Progenitor cell of endocrine pancreas (in vitro differentiated cells): ENCODE results near the gene HRNR. TPM values are rescaled to one million over a fixed set of nuclear protein-coding genes. Genes with fewer than 3 reads are reported as not detected.

ENCODE experiments used
- DNase-seq: peaks from one replicate; pipeline ENCODE4 v3.0.0; 2021; ENCODE audit warnings: low spot score; ENCODE audit not compliant: unreplicated experiment
- H3K27ac Mint-ChIP-seq: 2 replicates; pipeline ENCODE4 v1.8.0; 2021; ENCODE audit warnings: mild to moderate bottlenecking, moderate library complexity, mixed read lengths
- H3K27me3 Mint-ChIP-seq: 2 replicates; pipeline ENCODE4 v1.8.0; 2021; ENCODE audit warnings: mixed read lengths
- H3K36me3 Mint-ChIP-seq: 2 replicates; pipeline ENCODE4 v1.8.0; 2022; ENCODE audit warnings: mixed read lengths; ENCODE audit not compliant: insufficient read depth
- H3K4me1 Mint-ChIP-seq: 2 replicates; pipeline ENCODE4 v1.8.0; 2021; ENCODE audit warnings: low read depth, mixed read lengths
- H3K4me3 Mint-ChIP-seq: 2 replicates; pipeline ENCODE4 v1.8.0; 2021; ENCODE audit warnings: low read depth, mild to moderate bottlenecking, moderate library complexity, mixed read lengths
- H3K9me3 Mint-ChIP-seq: 2 replicates; pipeline ENCODE4 v1.8.0; 2021; ENCODE audit warnings: low read depth, mixed read lengths
- total RNA-seq: library from RNA; stranded (reverse); gene quantifications from 2 replicates; pipeline ENCODE4 v1.2.1, GENCODE V29; 2021
- TF ChIP-seq, protein P1 (sequence below): fragments of 200-600 bp; sonication (generic); IDR thresholded peaks from one replicate; pipeline ENCODE4 v1.5.0; 2021; ENCODE audit warnings: antibody characterized with exemption, mild to moderate bottlenecking; ENCODE audit not compliant: unreplicated experiment

Gene HRNR
- total RNA-seq, 1 donor from 2014 or later = not detected

DNA sequence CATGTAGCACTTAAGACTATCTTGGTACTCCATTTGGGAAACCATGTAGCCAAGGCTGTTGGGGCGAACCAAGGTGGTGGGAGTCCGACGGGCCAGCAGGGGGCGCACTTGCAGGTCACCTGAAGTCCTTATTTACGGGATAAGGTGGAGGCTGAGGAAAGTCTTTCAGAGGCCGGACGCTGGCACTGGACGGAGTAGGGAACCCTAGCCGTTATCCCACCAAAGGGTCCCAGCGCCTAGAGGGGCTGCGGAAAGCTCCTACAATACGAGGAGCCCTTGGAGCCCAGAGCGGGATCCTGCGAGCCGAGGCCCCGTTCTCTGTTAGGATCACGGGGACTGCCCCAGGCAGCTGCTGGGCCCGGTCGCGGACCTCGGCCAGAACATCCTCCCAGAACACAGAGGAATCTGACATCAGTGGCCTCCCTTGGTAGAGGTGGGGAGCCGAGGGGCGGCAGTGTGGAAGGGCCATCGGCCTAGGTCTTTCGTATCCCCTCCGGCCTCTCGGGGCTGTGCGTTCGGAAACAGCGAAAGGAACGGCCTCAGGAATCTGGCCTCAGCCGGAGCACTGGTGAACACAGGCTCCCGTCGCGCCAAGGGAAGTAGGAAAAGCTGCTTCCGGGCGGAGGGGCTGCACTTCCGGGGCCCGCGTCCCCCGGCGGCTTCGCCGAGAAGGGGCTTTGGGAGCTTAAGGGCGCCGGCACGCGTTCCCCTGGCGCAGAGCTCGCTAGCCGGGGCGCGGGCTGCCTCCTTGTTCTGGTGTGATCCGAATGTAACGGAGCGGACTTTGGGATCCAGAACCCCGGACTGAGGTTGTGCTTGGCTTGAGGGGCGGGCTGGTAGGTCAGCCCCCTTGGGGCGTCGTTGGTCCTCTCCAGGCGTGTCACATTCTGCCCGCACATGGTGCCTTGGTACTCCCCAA, 35.1 kb downstream of the HRNR start:
- Mint-ChIP-seq H3K27ac (no peak overlapping the region), H3K27me3 (peaks cover 21% of the 10 kb centered on the region), H3K4me1 (no peaks in the 10 kb centered on the region), H3K4me3 (no peak overlapping the region), H3K36me3 (no peaks in the 10 kb centered on the region), H3K9me3 (peaks cover 11% of the 10 kb centered on the region)
- TF ChIP-seq, protein P1, sequence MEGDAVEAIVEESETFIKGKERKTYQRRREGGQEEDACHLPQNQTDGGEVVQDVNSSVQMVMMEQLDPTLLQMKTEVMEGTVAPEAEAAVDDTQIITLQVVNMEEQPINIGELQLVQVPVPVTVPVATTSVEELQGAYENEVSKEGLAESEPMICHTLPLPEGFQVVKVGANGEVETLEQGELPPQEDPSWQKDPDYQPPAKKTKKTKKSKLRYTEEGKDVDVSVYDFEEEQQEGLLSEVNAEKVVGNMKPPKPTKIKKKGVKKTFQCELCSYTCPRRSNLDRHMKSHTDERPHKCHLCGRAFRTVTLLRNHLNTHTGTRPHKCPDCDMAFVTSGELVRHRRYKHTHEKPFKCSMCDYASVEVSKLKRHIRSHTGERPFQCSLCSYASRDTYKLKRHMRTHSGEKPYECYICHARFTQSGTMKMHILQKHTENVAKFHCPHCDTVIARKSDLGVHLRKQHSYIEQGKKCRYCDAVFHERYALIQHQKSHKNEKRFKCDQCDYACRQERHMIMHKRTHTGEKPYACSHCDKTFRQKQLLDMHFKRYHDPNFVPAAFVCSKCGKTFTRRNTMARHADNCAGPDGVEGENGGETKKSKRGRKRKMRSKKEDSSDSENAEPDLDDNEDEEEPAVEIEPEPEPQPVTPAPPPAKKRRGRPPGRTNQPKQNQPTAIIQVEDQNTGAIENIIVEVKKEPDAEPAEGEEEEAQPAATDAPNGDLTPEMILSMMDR = peak; percentile 29
- no peak for DNase-seq

DNA sequence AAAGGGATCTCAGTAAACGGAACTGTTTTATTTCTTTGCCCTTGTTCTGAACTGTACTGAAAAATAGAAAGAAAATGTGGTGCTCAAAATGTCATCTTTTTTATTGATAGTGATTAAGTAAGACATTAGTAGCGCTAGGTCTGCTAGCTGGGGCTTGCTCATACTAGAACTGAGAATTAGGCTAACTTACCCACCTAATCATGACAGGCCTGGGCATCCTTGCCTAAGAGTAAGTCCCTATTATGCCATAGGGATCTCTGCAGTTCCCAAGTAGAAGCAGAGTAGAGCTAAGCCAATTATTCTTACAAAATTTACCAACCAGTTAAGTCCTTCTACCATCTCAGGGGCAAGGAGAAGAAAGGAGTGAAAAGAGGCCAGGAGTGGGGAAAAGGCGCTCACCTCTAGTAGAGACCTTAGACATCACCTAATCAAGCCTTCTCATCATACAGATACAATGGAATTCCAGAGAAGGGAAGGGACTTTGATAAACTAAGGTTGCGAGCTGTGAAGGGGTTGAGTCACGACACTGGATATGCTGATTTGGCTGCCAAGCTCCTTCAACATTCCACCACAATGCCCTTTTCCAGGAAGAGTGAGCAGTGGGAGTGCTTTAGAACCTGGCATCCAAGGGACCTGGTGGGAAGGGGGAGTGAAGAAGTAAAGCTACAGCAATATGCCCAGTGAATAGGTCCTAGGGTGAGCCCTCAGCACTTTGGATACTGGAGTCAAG, 37.3 kb downstream of the HRNR start:
- Mint-ChIP-seq H3K4me3 (no peak overlapping the region), H3K4me1 (no peaks in the 10 kb centered on the region), H3K27ac (no peak overlapping the region), H3K9me3 (peaks cover 10% of the 10 kb centered on the region), H3K36me3 (no peaks in the 10 kb centered on the region), H3K27me3 (peaks cover 22% of the 10 kb centered on the region)
- TF ChIP-seq, protein P1 = no peak
- no peak for DNase-seq

DNA sequence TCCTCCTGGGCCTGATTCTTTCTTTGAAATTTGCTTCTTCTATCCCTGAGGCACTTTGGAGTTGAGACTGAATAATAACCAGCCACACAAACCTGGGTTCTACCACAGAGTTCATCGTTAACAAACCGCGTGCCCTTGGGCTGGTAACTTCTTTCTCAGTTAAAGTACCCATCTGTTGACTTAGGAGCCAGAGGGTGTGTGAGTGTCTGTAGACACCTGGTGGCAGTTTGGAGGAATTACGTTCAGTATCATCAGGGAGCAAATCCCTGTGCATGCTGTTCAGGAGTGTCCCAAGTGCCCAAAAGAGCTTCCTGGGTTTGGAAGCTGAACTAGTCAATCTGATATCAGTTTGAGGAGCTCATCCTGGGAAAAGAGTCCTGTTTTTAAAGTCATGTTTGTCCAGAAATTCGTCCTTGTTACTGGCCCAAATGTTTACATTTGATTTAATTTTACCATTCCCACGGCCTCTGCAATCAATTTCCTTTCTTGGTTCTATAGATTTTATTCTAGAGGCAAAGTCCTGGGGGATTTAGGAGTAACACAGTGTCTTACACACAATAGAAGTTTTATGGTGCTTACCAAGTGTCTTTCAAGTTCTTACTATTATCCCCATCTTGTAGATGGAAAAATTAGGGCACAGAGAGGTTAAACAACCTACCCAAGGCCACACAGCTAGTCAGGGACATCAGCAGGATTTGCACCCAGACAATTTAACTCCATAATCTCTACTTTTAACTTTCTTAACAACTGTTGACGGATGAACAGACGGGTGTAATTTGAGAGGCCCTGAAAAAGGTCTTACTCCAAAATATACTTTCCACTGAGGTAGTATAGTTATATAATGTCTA, 38.2 kb downstream of the HRNR start:
- no peak overlapping the region for H3K27ac Mint-ChIP-seq
- no peak overlapping the region for H3K4me3 Mint-ChIP-seq

DNA sequence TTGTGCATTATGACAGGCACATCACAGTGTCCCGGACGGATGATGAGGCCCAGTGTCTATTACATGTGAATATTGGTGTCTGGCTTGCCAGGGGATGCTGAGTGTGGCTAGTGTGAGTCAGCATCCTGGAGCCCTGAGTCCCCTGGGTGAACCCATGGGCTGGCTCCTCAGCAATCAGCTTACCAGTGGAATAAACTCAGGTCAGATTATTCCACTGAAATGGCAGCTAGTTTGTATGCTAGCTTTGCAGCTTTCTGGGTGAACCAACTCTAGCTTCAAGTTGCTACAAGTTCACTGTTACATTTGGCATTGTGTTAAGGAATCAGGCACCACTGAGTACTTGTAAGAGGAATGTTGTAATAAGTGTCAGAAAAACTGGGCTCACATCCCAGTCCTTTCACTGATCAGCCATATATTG, 41.0 kb downstream of the HRNR start:
- Mint-ChIP-seq H3K36me3 (no peaks in the 10 kb centered on the region), H3K9me3 (peaks cover 4% of the 10 kb centered on the region), H3K4me3 (no peak overlapping the region), H3K27me3 (peaks cover 22% of the 10 kb centered on the region), H3K27ac (no peak overlapping the region), H3K4me1 (no peaks in the 10 kb centered on the region)
- DNase-seq = no peak
- TF ChIP-seq, protein P1 = no peak

More for the DNA sequence above, 38.2 kb downstream of the HRNR start:
- TF ChIP-seq, protein P1 = peak; percentile 68
- H3K9me3 Mint-ChIP-seq = peaks cover 3% of the 10 kb centered on the region
- H3K36me3 Mint-ChIP-seq = no peaks in the 10 kb centered on the region
- DNase-seq = no peak
- peaks cover 17% of the 10 kb centered on the region for H3K27me3 Mint-ChIP-seq
- H3K4me1 Mint-ChIP-seq = no peaks in the 10 kb centered on the region

DNA sequence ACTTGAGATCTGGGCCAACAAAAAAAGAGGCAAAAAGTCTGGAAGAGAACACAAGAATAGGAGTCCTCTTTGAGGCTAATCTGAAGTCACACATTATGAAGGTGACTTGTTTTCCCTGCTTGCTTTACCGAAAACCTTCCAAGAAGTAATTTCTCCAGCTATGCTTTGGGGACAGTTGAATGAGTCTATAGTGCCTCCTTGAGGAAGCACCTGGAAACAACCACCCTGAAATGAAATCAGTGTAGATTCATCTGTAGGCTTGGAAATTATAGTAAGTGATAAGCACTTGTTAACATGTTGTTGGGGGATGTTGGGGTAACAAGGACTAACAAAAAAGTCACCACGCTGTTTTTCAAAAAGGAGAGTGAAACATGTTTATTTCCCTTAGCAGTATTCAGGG, 41.6 kb downstream of the HRNR start:
- Mint-ChIP-seq H3K4me3 (no peak overlapping the region), H3K4me1 (no peaks in the 10 kb centered on the region), H3K27ac (no peak overlapping the region), H3K36me3 (no peaks in the 10 kb centered on the region), H3K27me3 (peaks cover 22% of the 10 kb centered on the region), H3K9me3 (peaks cover 4% of the 10 kb centered on the region)
- TF ChIP-seq, protein P1 = peak; percentile 30
- DNase-seq = no peak
